GM23248 (cell line): Measurements from ENCODE around the gene SDC1. TPM values are rescaled to one million over a fixed set of nuclear protein-coding genes. Genes with fewer than 3 reads are reported as not detected.

Source experiments
- DNase-seq: peaks from one replicate; pipeline ENCODE4 v3.0.0-alpha.2; 2015
- H2AFZ ChIP-seq: fragments of 200-600 bp; sonication (generic); 2 replicates; pipeline ENCODE4 v1.6.1; 2016; ENCODE audit warnings: antibody characterized with exemption
- H3F3A ChIP-seq: fragments of 200-600 bp; sonication (generic); 2 replicates; pipeline ENCODE4 v1.6.1; 2016; ENCODE audit warnings: mild to moderate bottlenecking, antibody characterized with exemption, mixed run types; ENCODE audit not compliant: insufficient read depth
- H3K27ac ChIP-seq: fragments of 200-600 bp; sonication (generic); 2 replicates; pipeline ENCODE4 v1.5.1; 2016; ENCODE audit warnings: mild to moderate bottlenecking
- H3K27me3 ChIP-seq: fragments of 200-600 bp; sonication (generic); replicated peaks from 2 replicates; pipeline ENCODE4 v1.6.1; 2016; ENCODE audit warnings: mild to moderate bottlenecking; ENCODE audit not compliant: insufficient read depth
- H3K36me3 ChIP-seq: fragments of 200-600 bp; sonication (generic); 2 replicates; pipeline ENCODE4 v1.6.1; 2016; ENCODE audit warnings: low read depth, mild to moderate bottlenecking
- H3K4me1 ChIP-seq: fragments of 200-600 bp; sonication (generic); 2 replicates; pipeline ENCODE4 v1.6.1; 2016; ENCODE audit warnings: mild to moderate bottlenecking; ENCODE audit not compliant: insufficient read depth
- H3K4me2 ChIP-seq: fragments of 200-600 bp; sonication (generic); one replicate; pipeline ENCODE4 v1.6.1; 2016; ENCODE audit warnings: mild to moderate bottlenecking; ENCODE audit not compliant: unreplicated experiment
- H3K4me3 ChIP-seq: fragments of 200-600 bp; sonication (generic); 2 replicates; pipeline ENCODE4 v1.5.1; 2016; ENCODE audit warnings: mild to moderate bottlenecking
- H3K79me2 ChIP-seq: fragments of 200-600 bp; sonication (generic); 2 replicates; pipeline ENCODE4 v1.6.1; 2016; ENCODE audit warnings: mild to moderate bottlenecking; ENCODE audit not compliant: insufficient read depth
- H3K9ac ChIP-seq: fragments of 200-600 bp; sonication (generic); 2 replicates; pipeline ENCODE4 v1.6.1; 2016; ENCODE audit warnings: mild to moderate bottlenecking
- H3K9me2 ChIP-seq: fragments of 200-600 bp; sonication (generic); 2 replicates; pipeline ENCODE4 v1.6.1; 2016; ENCODE audit warnings: mixed run types, mild to moderate bottlenecking, moderate library complexity; ENCODE audit not compliant: insufficient read depth
- H3K9me3 ChIP-seq: fragments of 200-600 bp; sonication (generic); one replicate; pipeline ENCODE4 v1.6.1; 2017; ENCODE audit warnings: low read depth
- H4K20me1 ChIP-seq: fragments of 200-600 bp; sonication (generic); 2 replicates; pipeline ENCODE4 v1.6.0; 2016; ENCODE audit not compliant: insufficient read depth
- EZH2 ChIP-seq: fragments of 200-600 bp; sonication (generic); IDR thresholded peaks from 2 replicates; pipeline ENCODE4 v1.6.1; 2018; ENCODE audit warnings: antibody characterized with exemption, mild to moderate bottlenecking; ENCODE audit not compliant: insufficient read depth, poor library complexity, severe bottlenecking
- EZH2phosphoT487 ChIP-seq: fragments of 200-600 bp; sonication (generic); IDR thresholded peaks from 2 replicates; pipeline ENCODE4 v1.6.1; 2018; ENCODE audit warnings: antibody characterized with exemption, moderate library complexity, mild to moderate bottlenecking, low read depth; ENCODE audit not compliant: insufficient read depth
- WGBS, 2 experiments: methylation state at CpG; one replicate each; pipeline ENCODE4 v1.1.6; 2015 to 2017; ENCODE audit warnings: low lambda C conversion rate in 2 of 2, low coverage in 1 of 2; ENCODE audit errors: missing lambda C conversion rate in 2 of 2; 5-methylcytosine and 5-hydroxymethylcytosine counted together
- in situ Hi-C: fragments of 300-500 bp; cut with MboI; formaldehyde crosslinking; loops from 2 replicates; pipeline ENCODE4 v1.15.0; 2020
- polyA plus RNA-seq: library from polyadenylated mRNA; unstranded; fragments of >200 nt; fragmentation: Nextera tagmentation; extraction: Ambion mirVana; gene quantifications from 2 replicates; pipeline ENCODE4 v1.2.1, GENCODE V29; 2016
- total RNA-seq: library from RNA; depleted of rRNA; stranded (reverse); fragments of >200 nt; shearing (Covaris generic); gene quantifications from 2 replicates; pipeline ENCODE4 v1.2.3, GENCODE V29; 2014

The SDC1 gene
- total and polyA plus RNA-seq, 2 experiments from 2014 or later, result 24.5 to 33.1 TPM

GRCh38 chr2:20179466-20179754, 45.5 kb downstream of the SDC1 start:
- no peak for DNase-seq
- H3K4me3 ChIP-seq, result no peak overlapping the region
- H3K4me2 ChIP-seq, result no peak overlapping the region
- H3K9me2 ChIP-seq, result no peaks in the 10 kb centered on the region
- 95 to 96% methylated on average over 3 of the region's 3 CpGs for WGBS, 2 experiments
- in situ Hi-C loops, result no loop called here
- H3K27me3 ChIP-seq, result no peaks in the 10 kb centered on the region
- no peaks in the 10 kb centered on the region for H4K20me1 ChIP-seq
- H3K36me3 ChIP-seq, result no peaks in the 10 kb centered on the region
- no peak overlapping the region for H2AFZ ChIP-seq
- TF ChIP-seq EZH2 (no peak), EZH2phosphoT487 (no peak)
- no peaks in the 10 kb centered on the region for H3K79me2 ChIP-seq
- H3K4me1 ChIP-seq, result peaks cover 13% of the 10 kb centered on the region
- no peak overlapping the region for H3K9ac ChIP-seq
- H3K9me3 ChIP-seq, result no peaks in the 10 kb centered on the region
- 0 out of 2 replicates have a peak, but pooled peaks cover 5% of the 10 kb centered on the region for H3F3A ChIP-seq
- H3K27ac ChIP-seq, result no peak overlapping the region

- Histone ChIP-seq H3K79me2 (no peaks in the 10 kb centered on the region), H4K20me1 (no peaks in the 10 kb centered on the region), H3K9ac (no peak overlapping the region), H3K36me3 (no peaks in the 10 kb centered on the region), H3K4me3 (no peak overlapping the region), H3K27me3 (no peaks in the 10 kb centered on the region), H3F3A (0 out of 2 replicates have a peak, but pooled peaks cover 5% of the 10 kb centered on the region), H3K9me2 (no peaks in the 10 kb centered on the region), H3K4me1 (peaks cover 7% of the 10 kb centered on the region), H3K9me3 (no peaks in the 10 kb centered on the region), H3K27ac (no peak overlapping the region), H3K4me2 (no peak overlapping the region), H2AFZ (no peak overlapping the region)
- DNase-seq, result no peak
- TF ChIP-seq EZH2phosphoT487 (no peak), EZH2 (no peak)
- in situ Hi-C loops, result no loop called here
- 82% methylated on average over 10 of the region's 10 CpGs for WGBS, 2 experiments
These were observed 46.1 kb downstream of the SDC1 start for GRCh38 chr2:20178666-20179465.

GRCh38 chr2:20178249-20178607, 46.7 kb downstream of the SDC1 start:
- TF ChIP-seq EZH2phosphoT487, result no peak
- TF ChIP-seq EZH2, result no peak
- in situ Hi-C loops, result no loop called here
- Histone ChIP-seq H3K27me3 (no peaks in the 10 kb centered on the region), H3K4me1 (peaks cover 4% of the 10 kb centered on the region; the same call in 1 of the 2 replicates), H3K9me3 (no peaks in the 10 kb centered on the region), H3K4me3 (no peak overlapping the region), H3K9me2 (no peaks in the 10 kb centered on the region), H3K9ac (no peak overlapping the region), H3K79me2 (no peaks in the 10 kb centered on the region), H3K4me2 (no peak overlapping the region), H4K20me1 (no peaks in the 10 kb centered on the region), H3K27ac (no peak overlapping the region), H3F3A (0 out of 2 replicates have a peak, but pooled peaks cover 5% of the 10 kb centered on the region), H2AFZ (no peak overlapping the region), H3K36me3 (no peaks in the 10 kb centered on the region)
- 91% methylated on average over 14 of the region's 14 CpGs for WGBS, 2 experiments
- DNase-seq, result no peak

- no peak overlapping the region for H2AFZ ChIP-seq
- no peak overlapping the region for H3K9ac ChIP-seq
- H3K4me3 ChIP-seq, result no peak overlapping the region
- no peak for DNase-seq
- no peak overlapping the region for H3K27ac ChIP-seq
- H3K4me2 ChIP-seq, result no peak overlapping the region
- in situ Hi-C loops, result no loop called here
- WGBS, 2 experiments, result 75 to 80% methylated on average over 10 of the region's 10 CpGs
- no peaks in the 10 kb centered on the region for H3K9me3 ChIP-seq
- H3F3A ChIP-seq, result 0 out of 2 replicates have a peak, but pooled peaks cover 1% of the 10 kb centered on the region
- H3K9me2 ChIP-seq, result no peaks in the 10 kb centered on the region
- H3K4me1 ChIP-seq, result peaks cover 4% of the 10 kb centered on the region
- no peaks in the 10 kb centered on the region for H3K27me3 ChIP-seq
- TF ChIP-seq EZH2phosphoT487 (no peak), EZH2 (no peak)
- no peaks in the 10 kb centered on the region for H3K36me3 ChIP-seq
- no peaks in the 10 kb centered on the region for H3K79me2 ChIP-seq
- no peaks in the 10 kb centered on the region for H4K20me1 ChIP-seq
These were observed 47.2 kb downstream of the SDC1 start for GRCh38 chr2:20177556-20178248.
